MM.1S (cell line): ENCODE measurements around the gene SEC61A1.

Experiments used
- DNase-seq: peaks from one replicate; pipeline ENCODE4 v3.0.0-alpha.2; 2015
- H2AFZ ChIP-seq: fragments of 300-600 bp; sonication (generic); 2 replicates; pipeline ENCODE4 v1.6.0; 2016; ENCODE audit warnings: antibody characterized with exemption, low read length
- H3F3A ChIP-seq: fragments of 300-600 bp; sonication (generic); 2 replicates; pipeline ENCODE4 v1.6.1; 2016; ENCODE audit warnings: mild to moderate bottlenecking, antibody characterized with exemption, low read length, moderate library complexity, mixed read lengths; ENCODE audit not compliant: insufficient read depth
- H3K27ac ChIP-seq: fragments of 300-600 bp; sonication (generic); 2 replicates; pipeline ENCODE4 v1.5.1; 2016; ENCODE audit warnings: mild to moderate bottlenecking, low read length
- H3K27me3 ChIP-seq: fragments of 300-600 bp; sonication (generic); replicated peaks from 2 replicates; pipeline ENCODE4 v1.6.0; 2016; ENCODE audit warnings: low read length; ENCODE audit not compliant: insufficient read depth
- H3K36me3 ChIP-seq: fragments of 300-600 bp; sonication (generic); replicated peaks from 2 replicates; pipeline ENCODE4 v1.6.1; 2016; ENCODE audit warnings: mild to moderate bottlenecking, low read length, mixed read lengths; ENCODE audit not compliant: insufficient read depth
- H3K4me1 ChIP-seq: fragments of 300-600 bp; sonication (generic); 2 replicates; pipeline ENCODE4 v1.6.1; 2016; ENCODE audit warnings: low read length, mixed read lengths
- H3K4me2 ChIP-seq: fragments of 300-600 bp; sonication (generic); 2 replicates; pipeline ENCODE4 v1.6.0; 2016; ENCODE audit warnings: low read depth, low read length
- H3K4me3 ChIP-seq: fragments of 300-600 bp; sonication (generic); 2 replicates; pipeline ENCODE4 v1.5.1; 2016; ENCODE audit warnings: low read length, mixed read lengths
- H3K79me2 ChIP-seq: fragments of 300-600 bp; sonication (generic); 2 replicates; pipeline ENCODE4 v1.6.1; 2016; ENCODE audit warnings: mixed run types, low read length, mixed read lengths
- H3K9ac ChIP-seq: fragments of 300-600 bp; sonication (generic); 2 replicates; pipeline ENCODE4 v1.6.1; 2016; ENCODE audit warnings: low read length, mixed read lengths
- H3K9me2 ChIP-seq: fragments of 300-600 bp; sonication (generic); replicated peaks from 2 replicates; pipeline ENCODE4 v1.6.1; 2016; ENCODE audit warnings: mild to moderate bottlenecking, low read length, mixed read lengths; ENCODE audit not compliant: insufficient read depth
- H3K9me3 ChIP-seq: fragments of 300-600 bp; sonication (generic); replicated peaks from 2 replicates; pipeline ENCODE4 v1.6.1; 2016; ENCODE audit warnings: mild to moderate bottlenecking, low read length, mixed read lengths; ENCODE audit not compliant: insufficient read depth
- H4K20me1 ChIP-seq: fragments of 300-600 bp; sonication (generic); 2 replicates; pipeline ENCODE4 v1.6.1; 2016; ENCODE audit warnings: mild to moderate bottlenecking, low read length, moderate library complexity, mixed read lengths; ENCODE audit not compliant: insufficient read depth
- EZH2 ChIP-seq: fragments of 300-600 bp; sonication (generic); optimal IDR thresholded peaks from 2 replicates; pipeline ENCODE3; 2017; ENCODE audit warnings: low read depth, mild to moderate bottlenecking, antibody characterized with exemption, low read length, mixed read lengths
- EZH2phosphoT487 ChIP-seq: fragments of 300-600 bp; sonication (generic); IDR thresholded peaks from 2 replicates; pipeline ENCODE4 v1.6.1; 2018; ENCODE audit warnings: antibody characterized with exemption, low read length
- TF ChIP-seq, protein P1 (sequence below): fragments of 300-600 bp; sonication (generic); IDR thresholded peaks from 2 replicates; pipeline ENCODE4 v1.5.1; 2016; ENCODE audit warnings: antibody characterized with exemption, low read length, mixed read lengths

Gene SEC61A1

DNA sequence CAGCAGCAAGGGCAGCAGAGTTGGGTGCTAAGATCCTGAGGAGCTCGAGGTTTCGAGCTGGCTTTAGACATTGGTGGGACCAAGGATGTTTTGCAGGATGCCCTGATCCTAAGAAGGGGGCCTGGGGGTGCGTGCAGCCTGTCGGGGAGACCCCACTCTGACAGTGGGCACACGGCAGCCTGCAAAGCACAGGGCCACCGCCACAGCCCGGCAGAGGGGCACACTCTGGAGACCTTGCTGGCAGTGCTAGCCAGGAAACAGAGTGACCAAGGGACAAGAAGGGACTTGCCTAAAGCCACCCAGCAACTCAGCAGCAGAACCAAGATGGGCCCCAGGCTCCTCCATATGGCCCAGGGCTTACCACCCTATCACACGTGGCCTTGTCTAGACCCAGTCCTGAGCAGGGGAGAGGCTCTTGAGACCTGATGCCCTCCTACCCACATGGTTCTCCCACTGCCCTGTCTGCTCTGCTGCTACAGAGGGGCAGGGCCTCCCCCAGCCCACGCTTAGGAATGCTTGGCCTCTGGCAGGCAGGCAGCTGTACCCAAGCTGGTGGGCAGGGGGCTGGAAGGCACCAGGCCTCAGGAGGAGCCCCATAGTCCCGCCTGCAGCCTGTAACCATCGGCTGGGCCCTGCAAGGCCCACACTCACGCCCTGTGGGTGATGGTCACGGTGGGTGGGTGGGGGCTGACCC, 18.8 kb downstream of the SEC61A1 start:
- peaks cover 60% of the 10 kb centered on the region for H3K79me2 ChIP-seq
- H3K27ac ChIP-seq: no peak overlapping the region
- no peaks in the 10 kb centered on the region for H3K9me3 ChIP-seq
- H4K20me1 ChIP-seq: peaks cover 24% of the 10 kb centered on the region
- no peak overlapping the region for H3K4me2 ChIP-seq
- TF ChIP-seq EZH2phosphoT487: no peak
- TF ChIP-seq EZH2: no peak
- TF ChIP-seq, protein P1, sequence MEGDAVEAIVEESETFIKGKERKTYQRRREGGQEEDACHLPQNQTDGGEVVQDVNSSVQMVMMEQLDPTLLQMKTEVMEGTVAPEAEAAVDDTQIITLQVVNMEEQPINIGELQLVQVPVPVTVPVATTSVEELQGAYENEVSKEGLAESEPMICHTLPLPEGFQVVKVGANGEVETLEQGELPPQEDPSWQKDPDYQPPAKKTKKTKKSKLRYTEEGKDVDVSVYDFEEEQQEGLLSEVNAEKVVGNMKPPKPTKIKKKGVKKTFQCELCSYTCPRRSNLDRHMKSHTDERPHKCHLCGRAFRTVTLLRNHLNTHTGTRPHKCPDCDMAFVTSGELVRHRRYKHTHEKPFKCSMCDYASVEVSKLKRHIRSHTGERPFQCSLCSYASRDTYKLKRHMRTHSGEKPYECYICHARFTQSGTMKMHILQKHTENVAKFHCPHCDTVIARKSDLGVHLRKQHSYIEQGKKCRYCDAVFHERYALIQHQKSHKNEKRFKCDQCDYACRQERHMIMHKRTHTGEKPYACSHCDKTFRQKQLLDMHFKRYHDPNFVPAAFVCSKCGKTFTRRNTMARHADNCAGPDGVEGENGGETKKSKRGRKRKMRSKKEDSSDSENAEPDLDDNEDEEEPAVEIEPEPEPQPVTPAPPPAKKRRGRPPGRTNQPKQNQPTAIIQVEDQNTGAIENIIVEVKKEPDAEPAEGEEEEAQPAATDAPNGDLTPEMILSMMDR: no peak
- H3K27me3 ChIP-seq: no peaks in the 10 kb centered on the region
- H3K9me2 ChIP-seq: no peaks in the 10 kb centered on the region
- H3K4me1 ChIP-seq: peaks cover 11% of the 10 kb centered on the region
- H3K36me3 ChIP-seq: peaks cover 33% of the 10 kb centered on the region
- no peak overlapping the region for H2AFZ ChIP-seq
- H3F3A ChIP-seq: peaks cover 43% of the 10 kb centered on the region
- DNase-seq: no peak
- H3K9ac ChIP-seq: no peak overlapping the region
- H3K4me3 ChIP-seq: no peak overlapping the region

DNA sequence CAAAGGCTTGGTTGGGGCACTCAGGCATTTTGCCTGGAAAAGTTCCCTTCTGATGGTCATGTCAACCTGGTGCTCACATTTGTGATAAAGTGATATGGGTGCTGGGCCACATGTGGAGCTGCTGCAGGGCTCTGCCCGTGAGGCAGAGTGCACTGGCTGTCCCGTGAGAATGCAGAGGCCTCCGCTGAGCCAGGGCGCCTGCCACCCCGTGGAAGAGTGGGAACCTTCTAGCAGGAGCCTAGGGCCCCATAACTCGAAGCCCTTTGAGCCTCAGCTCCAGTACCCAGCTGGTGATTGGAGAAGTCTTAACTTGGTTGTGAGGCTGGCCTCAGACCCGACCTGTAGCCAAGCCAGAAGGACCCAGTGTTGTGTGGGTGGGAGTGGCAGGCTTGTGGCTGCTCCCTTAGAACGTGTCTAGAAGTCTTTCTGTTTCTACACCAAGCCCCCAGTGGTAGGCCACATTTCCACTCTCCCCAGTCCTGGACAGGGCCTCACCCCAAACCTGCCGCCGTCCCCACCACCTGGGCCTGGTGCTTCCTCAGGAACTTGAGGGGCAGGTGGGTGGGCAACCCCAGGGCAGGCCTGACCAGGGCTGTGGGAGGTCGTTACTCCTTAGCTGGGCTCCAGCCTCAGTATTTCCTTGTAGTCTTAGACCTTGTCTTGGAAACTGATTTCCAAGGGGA, 19.7 kb downstream of the SEC61A1 start:
- no peak overlapping the region for H2AFZ ChIP-seq
- H3K36me3 ChIP-seq: peaks cover 30% of the 10 kb centered on the region
- H3K27me3 ChIP-seq: no peaks in the 10 kb centered on the region
- H3K9me3 ChIP-seq: no peaks in the 10 kb centered on the region
- TF ChIP-seq, protein P1: no peak
- TF ChIP-seq EZH2 (no peak), EZH2phosphoT487 (no peak)
- no peak overlapping the region for H3K4me2 ChIP-seq
- H3K9ac ChIP-seq: no peak overlapping the region
- no peak overlapping the region for H3K4me3 ChIP-seq
- peaks cover 13% of the 10 kb centered on the region for H3K4me1 ChIP-seq
- no peaks in the 10 kb centered on the region for H3K9me2 ChIP-seq
- H3K79me2 ChIP-seq: peaks cover 51% of the 10 kb centered on the region
- H3F3A ChIP-seq: peaks cover 43% of the 10 kb centered on the region
- H4K20me1 ChIP-seq: peaks cover 26% of the 10 kb centered on the region
- H3K27ac ChIP-seq: no peak overlapping the region
- no peak for DNase-seq

DNA sequence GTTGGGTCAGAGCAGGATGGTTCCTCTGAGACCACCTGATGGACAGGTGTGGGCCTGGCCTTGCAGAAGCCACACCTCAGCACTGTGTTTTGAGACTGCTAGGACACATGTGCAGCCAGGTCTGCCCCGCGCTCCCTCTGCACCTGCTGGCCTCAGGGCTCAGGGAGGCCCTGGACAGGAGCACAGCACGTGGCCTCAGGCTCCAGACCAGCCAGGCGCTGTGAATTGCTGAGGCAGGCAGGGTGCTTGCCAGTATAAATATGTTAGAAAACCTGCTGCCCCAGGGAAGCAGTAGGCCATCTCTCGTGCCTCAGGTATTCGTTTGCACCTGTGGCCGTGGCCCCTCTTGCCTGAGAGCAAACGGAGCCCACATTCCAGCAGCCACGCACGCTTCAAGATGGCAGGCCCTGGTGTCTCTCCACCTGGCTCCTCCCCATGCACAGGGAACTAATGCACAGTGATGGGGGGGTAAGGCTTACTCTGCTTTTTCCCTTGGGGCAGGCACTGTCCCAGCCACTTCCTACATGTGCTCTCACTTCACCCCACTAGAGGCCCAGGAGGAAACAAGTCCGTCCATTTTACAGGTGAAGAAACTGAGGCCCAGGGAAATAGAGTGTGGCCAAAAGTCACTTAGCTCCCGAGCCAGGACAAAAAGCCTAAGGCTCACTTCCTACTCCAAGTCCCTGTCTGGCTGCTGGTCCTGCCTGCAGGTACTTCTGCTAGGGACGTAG, 20.4 kb downstream of the SEC61A1 start:
- Histone ChIP-seq H3K27me3 (no peaks in the 10 kb centered on the region), H3K4me1 (peaks cover 13% of the 10 kb centered on the region), H3K4me3 (no peak overlapping the region), H3K9me2 (no peaks in the 10 kb centered on the region), H3K9ac (no peak overlapping the region), H3K9me3 (no peaks in the 10 kb centered on the region), H3K79me2 (peaks cover 44% of the 10 kb centered on the region), H3K36me3 (peaks cover 23% of the 10 kb centered on the region), H2AFZ (no peak overlapping the region), H3K4me2 (no peak overlapping the region), H3F3A (peaks cover 43% of the 10 kb centered on the region), H3K27ac (no peak overlapping the region), H4K20me1 (peaks cover 20% of the 10 kb centered on the region)
- DNase-seq: no peak
- no peak for TF ChIP-seq EZH2phosphoT487
- TF ChIP-seq EZH2: no peak
- TF ChIP-seq, protein P1: no peak
